Right lobe of liver (tissue), 6 donors: ENCODE measurements around the gene PFKP. TPM values are rescaled to one million over a fixed set of nuclear protein-coding genes. Genes with fewer than 3 reads are reported as not detected.

Experiments used
- ATAC-seq, 4 donors: fragments of 200-7000 bp; cut with Tn5 transposase; one replicate each; pipeline ENCODE4 v1.9.1; 2020; ENCODE audit warnings: mild to moderate bottlenecking in 4 of 4, moderate library complexity in 4 of 4
- DNase-seq, 3 donors: peaks; one replicate each; pipeline ENCODE4 v3.0.0-alpha.2; 2020
- H3K27ac ChIP-seq, 3 donors: fragments of 200-600 bp; one replicate each; pipeline ENCODE4 v1.8.0; 2022
- H3K27me3 ChIP-seq, 2 donors: fragments of 200-600 bp; one replicate each; pipeline ENCODE4 v1.8.0; 2022
- H3K36me3 ChIP-seq, 4 donors: fragments of 200-600 bp; sonication (generic) in 1 of 4; one replicate each; pipeline versions ENCODE4 v1.5.1 to v1.8.0; 2017 to 2022; ENCODE audit warnings: control low read depth in 1 of 4
- H3K4me1 ChIP-seq, 4 donors: fragments of 200-600 bp; sonication (generic) in 1 of 4; one replicate each; pipeline versions ENCODE4 v1.5.1 to v1.8.0; 2017 to 2022; ENCODE audit warnings: control low read depth in 1 of 4
- H3K4me3 ChIP-seq, 3 donors: fragments of 200-600 bp; one replicate each; pipeline ENCODE4 v1.8.0; 2022
- H3K9me3 ChIP-seq, 4 donors: fragments of 200-600 bp; sonication (generic) in 1 of 4; one replicate each; pipeline versions ENCODE4 v1.5.1 to v1.8.0; 2017 to 2022; ENCODE audit warnings: control low read depth in 1 of 4
- POLR2A ChIP-seq: fragments of 450-650 bp; IDR thresholded peaks from one replicate; pipeline ENCODE4 v1.6.1; 2017; ENCODE audit warnings: antibody characterized with exemption, mild to moderate bottlenecking
- WGBS: methylation state at CpG from one replicate; pipeline ENCODE4 v1.1.6; 2018; ENCODE audit warnings: low coverage, low lambda C conversion rate; ENCODE audit not compliant: insufficient coverage; ENCODE audit errors: missing lambda C conversion rate; 5-methylcytosine and 5-hydroxymethylcytosine counted together
- intact Hi-C, 2 donors: fragments of 100-400 bp; cut with DNase I; formaldehyde crosslinking; loops; one replicate each; pipeline versions ENCODE4 v1.11.2 to v1.14.1; 2022
- total RNA-seq, 6 experiments: library from RNA; depleted of rRNA in 2 of 6; stranded (reverse); fragments of >200 nt in 2 of 6; fragmentation: NEBNext Ultra II Directional in 3 of 6; extraction: Animal tissue kit (Norgen Biotek cat#: 25700) in 3 of 6; gene quantifications; one replicate each; pipeline versions ENCODE4 v1.1.0 to v1.2.4, GENCODE V29; 2016 to 2023
- TF ChIP-seq, protein P1 (sequence below), 4 donors: fragments of 200-600 bp in 3 of 4; fragments of 450-650 bp in 1 of 4; IDR thresholded peaks; one replicate each; pipeline versions ENCODE4 v1.5.1 to v1.8.0; 2016 to 2022; ENCODE audit warnings: antibody characterized with exemption in 4 of 4, mild to moderate bottlenecking in 2 of 4
- donor health status: DM: no; HTN: yes; CAD: no.
- donor health status: DM: no; HTN: no; CAD: no.
- donor health status: DM: no; HTN: no; CAD: no.
- donor health status: DM: no; HTN: yes; CAD: no.
- donor health status: DM: no; HTN: yes; CAD: no.

The PFKP gene
- total RNA-seq, 6 experiments from 2014 or later = 0.66 to 24.1 (median 9.2) TPM

DNA sequence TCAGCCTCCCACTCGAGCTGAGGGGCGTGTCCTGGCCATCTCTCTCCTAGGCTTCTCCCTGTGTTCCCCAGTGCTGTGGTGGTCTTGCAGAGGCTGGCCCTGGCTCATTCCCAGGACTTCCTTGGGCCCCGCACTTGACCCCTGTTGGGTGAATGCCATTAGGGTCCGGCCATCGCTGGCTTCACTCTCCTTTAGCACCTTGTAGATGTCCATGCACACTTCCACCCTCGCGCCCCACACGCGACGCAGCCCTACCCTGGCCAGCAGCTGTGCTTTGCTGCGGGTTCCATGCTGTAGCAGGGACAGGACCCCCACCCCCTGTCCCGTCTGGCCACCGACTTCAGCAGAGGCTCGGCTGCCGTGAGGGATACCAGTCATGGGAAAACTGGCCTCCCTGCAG is 58.9 kb downstream of the PFKP start:
- ATAC-seq = peak in 1 of 4 donors; percentile 7
- Histone ChIP-seq H3K36me3 (no peaks in the 10 kb centered on the region), H3K9me3 (no peaks in the 10 kb centered on the region), H3K4me1 (no peaks in the 10 kb centered on the region), H3K4me3 (no peak overlapping the region), H3K27me3 (no peaks in the 10 kb centered on the region), H3K27ac (no peak overlapping the region)
- TF ChIP-seq POLR2A = no peak
- TF ChIP-seq, protein P1, sequence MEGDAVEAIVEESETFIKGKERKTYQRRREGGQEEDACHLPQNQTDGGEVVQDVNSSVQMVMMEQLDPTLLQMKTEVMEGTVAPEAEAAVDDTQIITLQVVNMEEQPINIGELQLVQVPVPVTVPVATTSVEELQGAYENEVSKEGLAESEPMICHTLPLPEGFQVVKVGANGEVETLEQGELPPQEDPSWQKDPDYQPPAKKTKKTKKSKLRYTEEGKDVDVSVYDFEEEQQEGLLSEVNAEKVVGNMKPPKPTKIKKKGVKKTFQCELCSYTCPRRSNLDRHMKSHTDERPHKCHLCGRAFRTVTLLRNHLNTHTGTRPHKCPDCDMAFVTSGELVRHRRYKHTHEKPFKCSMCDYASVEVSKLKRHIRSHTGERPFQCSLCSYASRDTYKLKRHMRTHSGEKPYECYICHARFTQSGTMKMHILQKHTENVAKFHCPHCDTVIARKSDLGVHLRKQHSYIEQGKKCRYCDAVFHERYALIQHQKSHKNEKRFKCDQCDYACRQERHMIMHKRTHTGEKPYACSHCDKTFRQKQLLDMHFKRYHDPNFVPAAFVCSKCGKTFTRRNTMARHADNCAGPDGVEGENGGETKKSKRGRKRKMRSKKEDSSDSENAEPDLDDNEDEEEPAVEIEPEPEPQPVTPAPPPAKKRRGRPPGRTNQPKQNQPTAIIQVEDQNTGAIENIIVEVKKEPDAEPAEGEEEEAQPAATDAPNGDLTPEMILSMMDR (IDR thresholded peaks at IDR 0.05) = no peak
- no peak for DNase-seq
- intact Hi-C loops = no loop called here
- 73% methylated on average over 4 of the region's 15 CpGs for WGBS

DNA sequence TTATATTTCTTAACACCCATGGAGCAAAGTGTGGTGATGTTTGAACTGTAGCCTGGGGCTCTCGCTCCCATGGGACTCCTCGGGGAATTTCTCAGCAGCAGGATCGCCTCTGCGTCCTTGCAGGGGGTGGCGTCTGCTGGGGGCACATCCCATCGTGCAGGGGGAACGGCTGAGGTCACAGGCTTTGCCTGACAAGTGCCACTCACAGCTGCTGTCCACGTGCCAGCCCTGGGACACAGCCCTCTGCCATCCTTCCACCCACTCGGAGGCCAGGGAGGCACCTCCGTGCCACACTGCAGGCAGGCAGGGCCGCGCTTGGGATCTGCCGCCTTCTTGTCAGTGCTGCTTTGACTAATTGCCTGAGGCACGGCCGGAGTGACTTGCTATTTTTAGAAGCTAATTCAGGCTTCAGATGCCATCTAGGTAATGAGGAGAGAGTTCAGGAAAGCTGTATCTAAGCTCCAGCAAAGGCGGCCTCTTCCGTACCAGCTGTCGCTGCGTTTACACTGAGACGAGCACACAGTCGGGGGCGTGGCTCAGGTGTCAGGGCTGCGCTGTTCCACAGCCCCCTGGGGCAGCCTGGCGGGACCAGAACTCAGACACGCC is 59.5 kb downstream of the PFKP start:
- Histone ChIP-seq H3K4me1 (no peaks in the 10 kb centered on the region), H3K9me3 (no peaks in the 10 kb centered on the region), H3K4me3 (no peak overlapping the region), H3K27me3 (no peaks in the 10 kb centered on the region), H3K27ac (no peak overlapping the region), H3K36me3 (no peaks in the 10 kb centered on the region)
- intact Hi-C loops = no loop called here
- no peak for ATAC-seq
- 37% methylated on average over 9 of the region's 25 CpGs for WGBS
- DNase-seq = no peak
- no peak for TF ChIP-seq POLR2A
- TF ChIP-seq, protein P1 (IDR thresholded peaks at IDR 0.05) = no peak

DNA sequence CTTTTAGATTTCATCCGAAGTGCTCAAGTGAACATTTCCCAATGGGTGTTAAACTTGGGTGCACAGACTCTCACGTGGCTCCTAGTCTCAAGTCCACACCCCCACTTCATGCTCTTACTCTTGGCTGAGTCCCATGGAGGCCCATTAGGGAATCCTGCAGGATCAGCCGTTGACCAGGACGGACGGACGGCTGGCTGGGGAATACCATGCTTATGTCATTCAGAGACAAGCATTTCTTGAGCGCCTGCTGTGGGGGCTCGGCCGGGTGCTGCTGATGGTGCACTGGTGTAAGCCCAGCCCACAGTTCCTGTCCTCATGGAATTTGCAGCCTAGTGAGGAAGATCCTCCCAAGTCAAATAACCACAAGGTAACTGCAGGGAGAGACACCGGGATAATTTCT is 60.6 kb downstream of the PFKP start:
- no peaks in the 10 kb centered on the region for H3K9me3 ChIP-seq
- no peak overlapping the region for H3K27ac ChIP-seq
- H3K4me1 ChIP-seq = no peaks in the 10 kb centered on the region
- no peak overlapping the region for H3K4me3 ChIP-seq
- peaks cover 0 to 3% (median 0%) of the 10 kb centered on the region in 4 donors for H3K36me3 ChIP-seq
- TF ChIP-seq POLR2A = no peak
- TF ChIP-seq, protein P1 (IDR thresholded peaks at IDR 0.05) = no peak
- DNase-seq (no peak), ATAC-seq (no peak)
- intact Hi-C loops = no loop called here
- H3K27me3 ChIP-seq = no peaks in the 10 kb centered on the region
- 36% methylated on average over 3 of the region's 10 CpGs for WGBS

DNA sequence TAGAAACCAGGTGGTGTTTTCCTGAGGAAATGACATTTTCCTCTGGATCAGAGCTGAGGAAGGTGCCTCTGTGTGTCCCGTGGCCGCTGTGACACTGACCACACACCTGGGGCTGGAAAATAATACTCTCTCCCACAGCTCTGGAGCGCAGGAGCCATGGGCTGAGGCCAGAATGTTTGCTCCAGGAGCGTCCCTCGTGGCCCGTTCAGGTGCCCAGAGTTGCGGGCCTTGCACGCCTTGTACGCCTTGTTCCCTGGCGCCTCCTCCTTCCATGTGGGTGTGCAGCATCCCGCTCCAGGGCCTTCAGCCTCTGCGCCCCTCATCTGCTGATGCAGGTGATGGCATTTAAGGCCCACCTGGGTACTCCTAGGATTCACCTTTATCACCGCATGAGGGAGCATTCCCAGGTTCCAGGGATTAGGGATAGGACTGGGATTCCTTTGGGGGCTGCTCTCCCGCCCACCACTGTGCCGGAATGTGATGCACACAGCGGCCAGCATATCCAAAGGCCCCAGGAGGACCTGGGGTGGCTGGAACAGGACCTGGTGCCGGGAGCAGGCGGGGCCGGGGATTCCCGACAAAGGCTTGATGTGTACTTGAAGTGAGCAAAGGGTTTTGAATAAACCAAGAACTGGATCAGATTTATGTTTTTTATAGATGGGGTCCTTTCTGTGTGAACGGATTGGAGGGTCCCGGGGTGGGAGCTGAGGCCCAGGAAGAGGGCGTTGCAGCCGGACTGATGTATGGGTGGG is 61.2 kb downstream of the PFKP start:
- H3K4me1 ChIP-seq = no peaks in the 10 kb centered on the region
- intact Hi-C loops = no loop called here
- no peaks in the 10 kb centered on the region for H3K27me3 ChIP-seq
- no peaks in the 10 kb centered on the region for H3K9me3 ChIP-seq
- no peak overlapping the region for H3K4me3 ChIP-seq
- 96% methylated on average over 5 of the region's 24 CpGs for WGBS
- DNase-seq (no peak), ATAC-seq (no peak)
- no peak for TF ChIP-seq POLR2A
- TF ChIP-seq, protein P1 (IDR thresholded peaks at IDR 0.05) = no peak
- no peak overlapping the region for H3K27ac ChIP-seq
- H3K36me3 ChIP-seq = peaks cover 0 to 6% (median 0%) of the 10 kb centered on the region in 4 donors
